Loucy (cell line): ENCODE results near the gene TUB.

Experiments used
- H2AFZ ChIP-seq: fragments of 200-600 bp; sonication (generic); 2 replicates; pipeline ENCODE4 v1.6.0; 2016; ENCODE audit warnings: antibody characterized with exemption, mild to moderate bottlenecking, low read length, moderate library complexity
- H3F3A ChIP-seq: fragments of 200-600 bp; 2 replicates; pipeline ENCODE4 v1.6.0; 2016; ENCODE audit warnings: antibody characterized with exemption, low read depth, mild to moderate bottlenecking
- H3K27me3 ChIP-seq: fragments of 200-600 bp; sonication (generic); 2 replicates; pipeline ENCODE4 v1.6.1; 2014; ENCODE audit warnings: low read length, mild to moderate bottlenecking; ENCODE audit not compliant: insufficient read depth, poor library complexity, severe bottlenecking
- H3K36me3 ChIP-seq: fragments of 200-600 bp; sonication (generic); 2 replicates; pipeline ENCODE4 v1.6.1; 2016; ENCODE audit warnings: low read length; ENCODE audit not compliant: insufficient read depth
- H3K4me1 ChIP-seq: fragments of 200-600 bp; sonication (generic); 2 replicates; pipeline ENCODE4 v1.5.1; 2014; ENCODE audit warnings: low read length, mild to moderate bottlenecking; ENCODE audit not compliant: insufficient read depth, poor library complexity, severe bottlenecking
- H3K4me2 ChIP-seq: fragments of 200-600 bp; sonication (generic); 2 replicates; pipeline ENCODE4 v1.6.0; 2014; ENCODE audit warnings: antibody characterized with exemption, low read length, low read depth, mild to moderate bottlenecking; ENCODE audit not compliant: poor library complexity, severe bottlenecking
- H3K4me3 ChIP-seq: fragments of 200-600 bp; sonication (generic); 2 replicates; pipeline ENCODE4 v1.5.1; 2014; ENCODE audit warnings: low read length, mild to moderate bottlenecking, mixed read lengths; ENCODE audit not compliant: poor library complexity, severe bottlenecking
- H3K79me2 ChIP-seq: fragments of 200-600 bp; sonication (generic); 2 replicates; pipeline ENCODE4 v1.6.1; 2014; ENCODE audit warnings: low read length; ENCODE audit not compliant: insufficient read depth
- H3K9ac ChIP-seq: fragments of 200-600 bp; sonication (generic); 2 replicates; pipeline ENCODE4 v1.6.0; 2014; ENCODE audit warnings: mild to moderate bottlenecking, low read depth, low read length, moderate library complexity; ENCODE audit not compliant: poor library complexity, severe bottlenecking
- H3K9me2 ChIP-seq: fragments of 200-600 bp; sonication (generic); replicated peaks from 2 replicates; pipeline ENCODE4 v1.6.1; 2016; ENCODE audit warnings: low read depth, low read length, mixed read lengths
- H3K9me3 ChIP-seq: fragments of 200-600 bp; sonication (generic); 2 replicates; pipeline ENCODE4 v1.6.1; 2014; ENCODE audit warnings: mild to moderate bottlenecking, antibody characterized with exemption, low read length, low read depth; ENCODE audit not compliant: insufficient read depth
- H4K20me1 ChIP-seq: fragments of 200-600 bp; sonication (generic); 2 replicates; pipeline ENCODE4 v1.6.0; 2014; ENCODE audit warnings: antibody characterized with exemption, low read length, mild to moderate bottlenecking; ENCODE audit not compliant: insufficient read depth, poor library complexity, severe bottlenecking
- EZH2phosphoT487 ChIP-seq: fragments of 200-600 bp; IDR thresholded peaks from 2 replicates; pipeline ENCODE4 v1.6.1; 2018; ENCODE audit warnings: antibody characterized with exemption, mild to moderate bottlenecking, moderate library complexity, borderline replicate concordance
- TF ChIP-seq, protein P1 (sequence below): fragments of 200-600 bp; sonication (generic); conservative IDR thresholded peaks from 2 replicates; pipeline ENCODE4 v1.5.1; 2014; ENCODE audit warnings: mild to moderate bottlenecking, antibody characterized with exemption, low read length

The TUB gene

DNA sequence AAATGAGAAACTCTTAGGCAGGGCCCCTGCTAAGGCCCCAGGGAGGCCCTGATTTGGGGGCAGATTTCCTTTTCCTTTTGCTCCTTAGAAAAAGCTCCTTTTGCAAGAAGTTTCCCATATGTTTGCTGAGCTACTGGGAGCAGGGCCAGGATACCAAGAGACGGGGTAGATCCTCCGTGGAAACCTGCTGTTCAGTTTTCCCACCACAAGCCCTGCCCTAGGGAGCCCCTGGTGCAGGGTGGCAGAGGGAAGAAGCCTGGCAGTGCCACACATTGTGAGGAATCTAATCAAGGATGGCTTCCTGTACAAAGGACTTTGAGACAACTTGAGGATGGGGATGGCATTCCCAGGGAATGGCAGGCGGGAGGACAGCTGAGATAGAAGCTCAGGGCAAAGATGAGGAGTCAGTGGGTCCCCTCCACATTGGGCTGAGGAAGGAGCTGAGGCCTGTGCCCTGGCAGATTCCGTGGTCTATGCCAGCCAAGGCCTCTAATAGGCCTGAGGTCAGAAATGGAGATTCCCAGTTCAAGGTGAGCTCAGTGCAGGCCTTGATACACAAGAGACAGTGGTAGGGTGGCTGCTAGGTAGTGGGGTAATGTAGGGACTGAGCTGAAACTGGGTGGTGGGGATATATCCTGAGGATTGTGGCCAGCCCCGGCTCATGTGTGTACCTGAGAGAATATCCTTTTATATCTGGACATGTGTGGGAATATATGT lies 15.0 kb downstream of the TUB start:
- Histone ChIP-seq H3K4me3 (no peak overlapping the region), H3K9me2 (no peaks in the 10 kb centered on the region), H3K9ac (no peak overlapping the region), H3F3A (no peaks in the 10 kb centered on the region), H3K4me2 (no peak overlapping the region), H3K4me1 (no peaks in the 10 kb centered on the region), H3K79me2 (no peaks in the 10 kb centered on the region), H3K27me3 (no peaks in the 10 kb centered on the region), H3K9me3 (no peaks in the 10 kb centered on the region), H4K20me1 (no peaks in the 10 kb centered on the region), H2AFZ (no peak overlapping the region), H3K36me3 (no peaks in the 10 kb centered on the region)
- TF ChIP-seq, protein P1, sequence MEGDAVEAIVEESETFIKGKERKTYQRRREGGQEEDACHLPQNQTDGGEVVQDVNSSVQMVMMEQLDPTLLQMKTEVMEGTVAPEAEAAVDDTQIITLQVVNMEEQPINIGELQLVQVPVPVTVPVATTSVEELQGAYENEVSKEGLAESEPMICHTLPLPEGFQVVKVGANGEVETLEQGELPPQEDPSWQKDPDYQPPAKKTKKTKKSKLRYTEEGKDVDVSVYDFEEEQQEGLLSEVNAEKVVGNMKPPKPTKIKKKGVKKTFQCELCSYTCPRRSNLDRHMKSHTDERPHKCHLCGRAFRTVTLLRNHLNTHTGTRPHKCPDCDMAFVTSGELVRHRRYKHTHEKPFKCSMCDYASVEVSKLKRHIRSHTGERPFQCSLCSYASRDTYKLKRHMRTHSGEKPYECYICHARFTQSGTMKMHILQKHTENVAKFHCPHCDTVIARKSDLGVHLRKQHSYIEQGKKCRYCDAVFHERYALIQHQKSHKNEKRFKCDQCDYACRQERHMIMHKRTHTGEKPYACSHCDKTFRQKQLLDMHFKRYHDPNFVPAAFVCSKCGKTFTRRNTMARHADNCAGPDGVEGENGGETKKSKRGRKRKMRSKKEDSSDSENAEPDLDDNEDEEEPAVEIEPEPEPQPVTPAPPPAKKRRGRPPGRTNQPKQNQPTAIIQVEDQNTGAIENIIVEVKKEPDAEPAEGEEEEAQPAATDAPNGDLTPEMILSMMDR: no peak
- TF ChIP-seq EZH2phosphoT487: no peak

DNA sequence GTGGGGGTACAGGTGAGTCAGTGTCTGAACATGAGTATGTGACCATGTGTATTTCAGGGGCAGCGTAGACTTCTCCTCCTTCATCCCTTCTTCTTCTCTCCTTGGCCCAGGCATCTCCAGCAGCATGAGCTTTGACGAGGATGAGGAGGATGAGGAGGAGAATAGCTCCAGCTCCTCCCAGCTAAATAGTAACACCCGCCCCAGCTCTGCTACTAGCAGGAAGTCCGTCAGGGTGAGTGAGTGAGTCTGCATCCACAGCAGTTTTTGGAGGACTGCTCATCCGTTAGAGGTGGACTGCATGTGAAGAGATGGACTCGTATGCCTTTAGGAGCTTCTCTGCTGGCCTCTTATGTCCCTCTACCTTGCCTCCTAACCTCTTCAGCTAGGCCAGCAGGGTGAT lies 15.6 kb downstream of the TUB start:
- H3K79me2 ChIP-seq: no peaks in the 10 kb centered on the region
- H3K4me3 ChIP-seq: no peak overlapping the region
- no peak overlapping the region for H3K4me2 ChIP-seq
- H3K27me3 ChIP-seq: no peaks in the 10 kb centered on the region
- H4K20me1 ChIP-seq: no peaks in the 10 kb centered on the region
- no peaks in the 10 kb centered on the region for H3F3A ChIP-seq
- TF ChIP-seq, protein P1: no peak
- no peak for TF ChIP-seq EZH2phosphoT487
- H3K4me1 ChIP-seq: no peaks in the 10 kb centered on the region
- H3K9me2 ChIP-seq: no peaks in the 10 kb centered on the region
- no peak overlapping the region for H3K9ac ChIP-seq
- H3K36me3 ChIP-seq: no peaks in the 10 kb centered on the region
- no peak overlapping the region for H2AFZ ChIP-seq
- H3K9me3 ChIP-seq: no peaks in the 10 kb centered on the region

DNA sequence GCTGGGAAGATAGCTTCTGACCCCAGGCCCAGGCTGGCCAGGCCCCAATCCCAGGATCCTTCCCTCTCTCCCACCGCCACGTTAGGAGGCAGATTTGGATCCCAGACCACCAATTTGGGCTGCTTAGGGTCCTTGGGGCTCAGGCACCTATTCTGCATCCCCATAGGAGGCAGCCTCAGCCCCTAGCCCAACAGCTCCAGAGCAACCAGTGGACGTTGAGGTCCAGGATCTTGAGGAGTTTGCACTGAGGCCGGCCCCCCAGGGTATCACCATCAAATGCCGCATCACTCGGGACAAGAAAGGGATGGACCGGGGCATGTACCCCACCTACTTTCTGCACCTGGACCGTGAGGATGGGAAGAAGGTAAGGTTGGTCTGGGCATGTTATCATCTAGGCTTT lies 16.1 kb downstream of the TUB start:
- Histone ChIP-seq H2AFZ (no peak overlapping the region), H3K9me2 (no peaks in the 10 kb centered on the region), H3K4me1 (no peaks in the 10 kb centered on the region), H3K79me2 (no peaks in the 10 kb centered on the region), H3K36me3 (no peaks in the 10 kb centered on the region), H3K27me3 (no peaks in the 10 kb centered on the region), H3F3A (no peaks in the 10 kb centered on the region), H3K4me3 (no peak overlapping the region), H3K9ac (no peak overlapping the region), H3K4me2 (no peak overlapping the region), H4K20me1 (no peaks in the 10 kb centered on the region), H3K9me3 (no peaks in the 10 kb centered on the region)
- TF ChIP-seq, protein P1: no peak
- TF ChIP-seq EZH2phosphoT487: no peak
